B cell (primary cell): Measurements from ENCODE around the gene PRUNE2.

Source experiments
- CTCF ChIP-seq: fragments of 200-600 bp; IDR thresholded peaks from one replicate; pipeline ENCODE4 v1.8.0; 2022; ENCODE audit warnings: antibody characterized with exemption, mild to moderate bottlenecking
- EZH2 ChIP-seq: IDR thresholded peaks from 2 replicates; pipeline ENCODE4 v1.6.1; 2012; ENCODE audit warnings: borderline replicate concordance, low read depth, mild to moderate bottlenecking, moderate library complexity, low read length; ENCODE audit not compliant: insufficient read depth, poor library complexity, severe bottlenecking

- TF ChIP-seq CTCF (no peak), EZH2 (no peak)
Measured at GRCh38 chr9:76561900-76562299, 344.0 kb downstream of the PRUNE2 start.
